K562 (cell line): ENCODE data around the gene PPARD. TPM values are rescaled to one million over a fixed set of nuclear protein-coding genes. Genes with fewer than 3 reads are reported as not detected.

Source experiments
- ATAC-seq: fragments of 200-7000 bp; cut with Tn5 transposase; 3 replicates; pipeline ENCODE4 v1.9.1; 2020; ENCODE audit warnings: moderate library complexity
- BruUV-seq: library from RNA; stranded (reverse); fragments of 400-500 nt; replicated peaks from 2 replicates; lab custom pipeline; 2021; lab: Mats Ljungman, UMichigan
- CTCF ChIA-PET: fragments of 300-600 bp; formaldehyde crosslinking; extraction: SDS; loops from one replicate; lab custom pipeline; 2021; ENCODE audit warnings: low intra/inter-chr PET ratio; lab: Yijun Ruan, JAX
- POLR2A ChIA-PET: fragments of 300-600, 350-650 bp; sonication (Branson Sonifier 250); formaldehyde crosslinking; extraction: SDS; loops from one replicate; lab custom pipeline; 2021; ENCODE audit warnings: antibody characterized with exemption, inconsistent platforms; lab: Yijun Ruan, JAX
- DNase-seq, 4 experiments: peaks; one replicate each; pipeline versions ENCODE4 v3.0.0 to v3.0.0-alpha.2; 2011 to 2018; ENCODE audit warnings: low spot score in 3 of 4, mixed read lengths in 3 of 4; ENCODE audit errors: extremely low read depth in 1 of 4
- FAIRE-seq: peaks from 2 replicates; lab custom pipeline; 2011; peaks lifted over from hg19 to GRCh38; lab: Jason Lieb, UNC
- H2AFZ ChIP-seq: 2 replicates; pipeline ENCODE4 v1.6.0; 2011; ENCODE audit warnings: low read depth, low read length, control low read depth, inconsistent platforms
- H3K27ac ChIP-seq: fragments of 200-600 bp; 3 replicates; pipeline ENCODE4 v1.8.0; 2011; ENCODE audit warnings: low read depth, mild to moderate bottlenecking, control low read depth, inconsistent platforms, low read length, moderate library complexity, mixed read lengths; ENCODE audit errors: extremely low read depth
- H3K27me3 ChIP-seq, 2 experiments: fragments of 300-600 bp in 1 of 2; 2 replicates in 1 of 2; 3 replicates in 1 of 2; pipeline versions ENCODE4 v1.6.0 to v1.8.0; 2011; ENCODE audit warnings: inconsistent platforms in 2 of 2, low read length in 2 of 2, mild to moderate bottlenecking in 1 of 2, mixed read lengths in 1 of 2, moderate library complexity in 1 of 2; ENCODE audit not compliant: control insufficient read depth in 2 of 2, insufficient read depth in 2 of 2
- H3K36me3 ChIP-seq: fragments of 300-600 bp; 3 replicates; pipeline ENCODE4 v1.8.0; 2011; ENCODE audit warnings: mild to moderate bottlenecking, low read length, inconsistent platforms; ENCODE audit not compliant: control insufficient read depth, insufficient read depth
- H3K4me1 ChIP-seq, 2 experiments: fragments of 200-600 bp in 1 of 2; replicated peaks in 1 of 2; 2 replicates in 1 of 2; 3 replicates in 1 of 2; pipeline versions ENCODE4 v1.5.1 to v1.8.0; 2011; ENCODE audit warnings: inconsistent platforms in 2 of 2, low read length in 2 of 2, mild to moderate bottlenecking in 1 of 2, mixed read lengths in 1 of 2, moderate library complexity in 1 of 2; ENCODE audit not compliant: control insufficient read depth in 2 of 2, insufficient read depth in 2 of 2
- H3K4me2 ChIP-seq: 2 replicates; pipeline ENCODE4 v1.6.1; 2011; ENCODE audit warnings: low read length, control low read depth, inconsistent platforms, mixed read lengths; ENCODE audit not compliant: insufficient read depth
- H3K4me3 ChIP-seq: fragments of 200-600 bp; sonication (generic), shearing (Covaris generic); 2 replicates; pipeline ENCODE4 v1.5.1; 2016; ENCODE audit warnings: control low read depth, inconsistent platforms
- H3K79me2 ChIP-seq: fragments of 200-600 bp; 3 replicates; pipeline ENCODE4 v1.8.0; 2011; ENCODE audit warnings: low read length, inconsistent platforms; ENCODE audit not compliant: control insufficient read depth, insufficient read depth
- H3K9ac ChIP-seq, 2 experiments: 2 replicates each; pipeline versions ENCODE4 v1.6.0 to v1.6.1; 2011; ENCODE audit warnings: low read depth in 2 of 2, low read length in 2 of 2, control low read depth in 1 of 2, inconsistent platforms in 1 of 2, mild to moderate bottlenecking in 1 of 2, mixed read lengths in 1 of 2; ENCODE audit not compliant: insufficient read depth in 1 of 2
- H3K9me1 ChIP-seq: one replicate; pipeline ENCODE4 v1.6.0; 2011; ENCODE audit warnings: inconsistent platforms, mild to moderate bottlenecking, low read length, moderate library complexity; ENCODE audit not compliant: control insufficient read depth, insufficient read depth
- H3K9me3 ChIP-seq: replicated peaks from 2 replicates; pipeline ENCODE4 v1.5.1; 2011; ENCODE audit warnings: low read depth, low read length, inconsistent platforms; ENCODE audit not compliant: control insufficient read depth, insufficient read depth
- H4K20me1 ChIP-seq: replicated peaks from 2 replicates; pipeline ENCODE4 v1.6.1; 2011; ENCODE audit warnings: low read length, inconsistent platforms, mixed read lengths; ENCODE audit not compliant: control insufficient read depth, insufficient read depth
- CBFB ChIP-seq: sonication (generic); formaldehyde crosslinking; IDR thresholded peaks from 2 replicates; pipeline ENCODE4 v1.4.0; 2020; ENCODE audit warnings: mild to moderate bottlenecking, missing genetic modification reagents
- DMBX1 ChIP-seq: fragments of 250-450 bp; sonication (Bioruptor Pico); IDR thresholded peaks from 2 replicates; pipeline ENCODE4 v1.8.0; 2022; ENCODE audit warnings: inconsistent platforms, mild to moderate bottlenecking, moderate library complexity, borderline replicate concordance
- ESRRA ChIP-seq: fragments of 450-650 bp; IDR thresholded peaks from 2 replicates; pipeline ENCODE4 v1.6.1; 2014; ENCODE audit warnings: low read depth, mild to moderate bottlenecking, moderate library complexity, borderline replicate concordance
- FOXP1 ChIP-seq: sonication (generic); formaldehyde crosslinking; IDR thresholded peaks from 2 replicates; pipeline ENCODE4 v1.8.0; 2022; ENCODE audit warnings: mild to moderate bottlenecking, missing genetic modification reagents
- MEIS2 ChIP-seq: fragments of 450-650 bp; IDR thresholded peaks from 2 replicates; pipeline ENCODE4 v1.6.1; 2014; ENCODE audit warnings: mild to moderate bottlenecking; ENCODE audit not compliant: partially characterized antibody
- NRF1 ChIP-seq, 2 experiments: fragments of 450-650 bp; IDR thresholded peaks in 1 of 2; conservative IDR thresholded peaks in 1 of 2; 2 replicates each; pipeline ENCODE4 v1.6.1; 2014; ENCODE audit warnings: mild to moderate bottlenecking in 2 of 2
- POLR3A ChIP-seq: IDR thresholded peaks from 2 replicates; pipeline ENCODE4 v1.6.1; 2011; ENCODE audit warnings: borderline replicate concordance, mild to moderate bottlenecking, moderate library complexity; ENCODE audit not compliant: insufficient read length, insufficient read depth; ENCODE audit errors: extremely low read depth
- SRSF9 ChIP-seq: fragments of 200-400 bp; formaldehyde crosslinking; IDR thresholded peaks from 2 replicates; pipeline ENCODE4 v1.6.1; 2017; ENCODE audit warnings: low read depth, low read length, borderline replicate concordance
- STAT5A ChIP-seq: IDR thresholded peaks from 2 replicates; pipeline ENCODE4 v1.6.1; 2012; ENCODE audit warnings: low read length, inconsistent platforms, borderline replicate concordance
- TRIM28 ChIP-seq: fragments of 450-650 bp; IDR thresholded peaks from 2 replicates; pipeline ENCODE4 v1.6.1; 2017
- ZNF165 ChIP-seq: fragments of 250-450 bp; sonication (Bioruptor Pico); IDR thresholded peaks from 2 replicates; pipeline ENCODE4 v1.4.0; 2020; ENCODE audit warnings: borderline replicate concordance
- ZNF274 ChIP-seq: IDR thresholded peaks from 2 replicates; pipeline ENCODE4 v1.6.1; 2011; ENCODE audit warnings: low read depth, mild to moderate bottlenecking, low read length, moderate library complexity, borderline replicate concordance
- ZNF512 ChIP-seq: IDR thresholded peaks from 2 replicates; pipeline ENCODE4 v1.6.1; 2016; ENCODE audit warnings: missing genetic modification characterization, missing compliant biosample characterization
- ZNF561 ChIP-seq: fragments of 450-650 bp; formaldehyde crosslinking; conservative IDR thresholded peaks from 2 replicates; pipeline ENCODE4 v1.4.0; 2020; ENCODE audit warnings: mild to moderate bottlenecking, moderate library complexity
- WGBS: fragments of 100-300 bp; shearing (Covaris generic); methylation state at CpG from one replicate; pipeline ENCODE4 v1.1.6; 2016; ENCODE audit warnings: low coverage, mixed read lengths; ENCODE audit not compliant: insufficient coverage; ENCODE audit errors: missing lambda C conversion rate; 5-methylcytosine and 5-hydroxymethylcytosine counted together
- in situ Hi-C: fragments of 300-500 bp; cut with MboI; formaldehyde crosslinking; loops from 4 replicates; pipeline ENCODE4 v1.15.0; 2018; ENCODE audit warnings: inconsistent platforms, mixed read lengths
- intact Hi-C: fragments of 100-400 bp; cut with micrococcal nuclease; formaldehyde crosslinking; loops from 2 replicates; pipeline ENCODE4 v1.14.2; 2022
- polyA plus RNA-seq, 8 experiments: library from polyadenylated mRNA; depleted of rRNA in 4 of 8; stranded (reverse) in 5 of 8; unstranded in 3 of 8; fragments of >200 nt; fragmentation: Nextera tagmentation in 2 of 8; fragmentation: Illumina TruSeq in 1 of 8; extraction: Ambion mirVana in 2 of 8; extraction: Trizol in 1 of 8; gene quantifications; 2 replicates each; pipeline versions ENCODE4 v1.2.1 to v1.2.3, GENCODE V29; 2011 to 2014; ENCODE audit warnings: inconsistent platforms in 1 of 8, missing spikeins in 1 of 8
- total RNA-seq, 7 experiments: library from RNA; depleted of rRNA in 6 of 7; stranded (reverse); fragments of >200 nt in 6 of 7; fragmentation: Illumina TruSeq in 2 of 7; extraction: Trizol in 2 of 7; gene quantifications; 2 replicates each; pipeline versions ENCODE4 v1.2.1 to v1.2.3, GENCODE V29; 2011 to 2021; ENCODE audit warnings: low replicate concordance in 1 of 7
- TF ChIP-seq, protein P1 (sequence below): fragments of 250-450 bp; sonication (Bioruptor Pico); IDR thresholded peaks from 2 replicates; pipeline ENCODE4 v1.8.0; 2021; ENCODE audit warnings: moderate library complexity, mild to moderate bottlenecking, inconsistent platforms
- TF ChIP-seq, protein P2 (sequence below), 2 experiments: fragments of 450-650 bp; conservative IDR thresholded peaks; 2 replicates each; pipeline ENCODE4 v1.6.1; 2017; ENCODE audit warnings: mild to moderate bottlenecking in 2 of 2, moderate library complexity in 2 of 2

The PPARD gene
- total and polyA plus RNA-seq, 9 of the 15 experiments (the other 6 are each of a cell fraction or from before 2014, with no cell fraction given), result 0.14 to 13.2 (median 3.8) TPM

GRCh38 chr6:35396991-35397390 is 54.6 kb downstream of the PPARD start:
- intact Hi-C loops, result no loop called here
- POLR2A ChIA-PET, result interaction anchor here (0.6 to 0.7 kb wide), 2 partner anchors 80 to 857 kb away, joined by 3 read pairs; no protein-coding TSS in a partner anchor
- peaks cover 5% of the 10 kb centered on the region for H3K9me1 ChIP-seq
- H3K9me3 ChIP-seq, result no peaks in the 10 kb centered on the region
- H3K27me3 ChIP-seq, result no peaks in the 10 kb centered on the region
- H3K79me2 ChIP-seq, result no peaks in the 10 kb centered on the region
- no TSS peak for BruUV-seq
- H3K4me1 ChIP-seq, result peaks cover 24 to 28% of the 10 kb centered on the region in 2 experiments
- H3K36me3 ChIP-seq, result no peaks in the 10 kb centered on the region
- no peak overlapping the region for H3K4me2 ChIP-seq
- ATAC-seq, result no peak
- H4K20me1 ChIP-seq, result peaks cover 27% of the 10 kb centered on the region
- DNase-seq, result peak in 1 of 4 experiments; percentile 39
- in situ Hi-C loops, result no loop called here
- no peak overlapping the region for H2AFZ ChIP-seq
- 27% methylated on average over 4 of the region's 5 CpGs for WGBS
- no peak overlapping the region for H3K27ac ChIP-seq
- FAIRE-seq, result no peak
- H3K4me3 ChIP-seq, result no peak overlapping the region
- H3K9ac ChIP-seq, result peak overlapping the region in 1 of 2 experiments; percentile 57; a peak in 1 of 4 replicates
- TF ChIP-seq ZNF274, result no peak
- TF ChIP-seq ZNF512 (tag), result no peak
- no peak for TF ChIP-seq SRSF9
- no peak for TF ChIP-seq CBFB (CRISPR knock-in tag)
- TF ChIP-seq STAT5A, result no peak
- no peak for TF ChIP-seq POLR3A
- no peak for TF ChIP-seq DMBX1 (CRISPR knock-in tag)
- TF ChIP-seq NRF1 (conservative IDR thresholded peaks at IDR 0.05 in 1 of 2, IDR thresholded peaks at IDR 0.05 in 1 of 2), result no peak
- TF ChIP-seq, protein P1, sequence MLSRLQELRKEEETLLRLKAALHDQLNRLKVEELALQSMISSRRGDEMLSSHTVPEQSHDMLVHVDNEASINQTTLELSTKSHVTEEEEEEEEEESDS (CRISPR knock-in tag), result no peak
- TF ChIP-seq TRIM28, result no peak
- TF ChIP-seq FOXP1 (CRISPR knock-in tag), result no peak
- TF ChIP-seq ZNF165 (CRISPR knock-in tag), result no peak
- TF ChIP-seq MEIS2, result peak; percentile 4
- TF ChIP-seq, protein P2, sequence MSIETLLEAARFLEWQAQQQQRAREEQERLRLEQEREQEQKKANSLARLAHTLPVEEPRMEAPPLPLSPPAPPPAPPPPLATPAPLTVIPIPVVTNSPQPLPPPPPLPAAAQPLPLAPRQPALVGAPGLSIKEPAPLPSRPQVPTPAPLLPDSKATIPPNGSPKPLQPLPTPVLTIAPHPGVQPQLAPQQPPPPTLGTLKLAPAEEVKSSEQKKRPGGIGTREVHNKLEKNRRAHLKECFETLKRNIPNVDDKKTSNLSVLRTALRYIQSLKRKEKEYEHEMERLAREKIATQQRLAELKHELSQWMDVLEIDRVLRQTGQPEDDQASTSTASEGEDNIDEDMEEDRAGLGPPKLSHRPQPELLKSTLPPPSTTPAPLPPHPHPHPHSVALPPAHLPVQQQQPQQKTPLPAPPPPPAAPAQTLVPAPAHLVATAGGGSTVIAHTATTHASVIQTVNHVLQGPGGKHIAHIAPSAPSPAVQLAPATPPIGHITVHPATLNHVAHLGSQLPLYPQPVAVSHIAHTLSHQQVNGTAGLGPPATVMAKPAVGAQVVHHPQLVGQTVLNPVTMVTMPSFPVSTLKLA (conservative IDR thresholded peaks at IDR 0.05), result no peak
- no peak for TF ChIP-seq ZNF561 (CRISPR knock-in tag)
- peak; percentile 79; the same call in 1 of the 2 replicates for TF ChIP-seq ESRRA
- CTCF ChIA-PET, result no interaction called here
